ENCODE results near the gene RBM3.
"Not testable (repeated sequence)": the region's sequence is repeated elsewhere in the genome, so short reads cannot be mapped to it uniquely, and the experiment has no call there.

The RBM3 gene

GRCh38 chrX:48538641-48539344 is 35.5 kb upstream of the RBM3 start:
- DNase-seq (ENCODE audit: low read depth), result no peak
- H3K4me3 ChIP-seq (ENCODE audit: low read length), result no peak overlapping the region
- no peak for TF ChIP-seq CTCF (IDR thresholded peaks at IDR 0.05; ENCODE audit: insufficient read depth, low read depth, low read length, missing control alignments)

- peak; percentile 97 for DNase-seq (ENCODE audit: low read depth)
- H3K4me3 ChIP-seq (ENCODE audit: low read length), result peak within 1 kb of the TSS; percentile 72
- peak; percentile 22 for TF ChIP-seq CTCF (IDR thresholded peaks at IDR 0.05; ENCODE audit: insufficient read depth, low read depth, low read length, missing control alignments)
Observed at GRCh38 chrX:48539345-48540027, 34.8 kb upstream of the RBM3 start, which contains the start of gene TBC1D25. Gene TBC1D25 (plus strand): TSS chrX:48539714. CDS start chrX:48539798, 84 bp downstream.

GRCh38 chrX:48540028-48540375 is 34.3 kb upstream of the RBM3 start:
- no peak for TF ChIP-seq CTCF (IDR thresholded peaks at IDR 0.05; ENCODE audit: insufficient read depth, low read depth, low read length, missing control alignments)
- peak; percentile 65 for DNase-seq (ENCODE audit: low read depth)
- peak overlapping the region; percentile 72 for H3K4me3 ChIP-seq (ENCODE audit: low read length)

GRCh38 chrX:48540480-48540879 is 33.8 kb upstream of the RBM3 start:
- TF ChIP-seq CTCF (IDR thresholded peaks at IDR 0.05; ENCODE audit: insufficient read depth, low read depth, low read length, missing control alignments), result no peak
- H3K4me3 ChIP-seq (ENCODE audit: low read length), result peak overlapping the region; percentile 72

GRCh38 chrX:48541140-48541814 is 33.0 kb upstream of the RBM3 start:
- no peak for TF ChIP-seq CTCF (IDR thresholded peaks at IDR 0.05; ENCODE audit: insufficient read depth, low read depth, low read length, missing control alignments)
- H3K4me3 ChIP-seq (ENCODE audit: low read length), result no peak overlapping the region
- DNase-seq (ENCODE audit: low read depth), result no peak

More at GRCh38 chrX:48540480-48540879, 33.8 kb upstream of the RBM3 start:
- DNase-seq (ENCODE audit: low read depth), result no peak

- no peak overlapping the region for H3K4me3 ChIP-seq (ENCODE audit: low read length)
- no peak for TF ChIP-seq CTCF (IDR thresholded peaks at IDR 0.05; ENCODE audit: insufficient read depth, low read depth, low read length, missing control alignments)
- no peak for DNase-seq (ENCODE audit: low read depth)
Observed at GRCh38 chrX:48548871-48549270, 25.4 kb upstream of the RBM3 start.

- DNase-seq (ENCODE audit: low read depth); H3K4me3 ChIP-seq (ENCODE audit: low read length): not testable (repeated sequence)
Observed at GRCh38 chrX:48555731-48556325, 18.5 kb upstream of the RBM3 start.
